CD4-positive, alpha-beta T cell (primary cell): ENCODE results near the gene PLEKHA5. TPM values are rescaled to one million over a fixed set of nuclear protein-coding genes. Genes with fewer than 3 reads are reported as not detected.

Source experiments
- ATAC-seq: fragments of 200-7000 bp; cut with Tn5 transposase; one replicate; pipeline ENCODE4 v1.10.0; 2022; ENCODE audit warnings: mild to moderate bottlenecking; ENCODE audit not compliant: poor library complexity
- CTCF ChIA-PET: fragments of 350-600 bp; sonication (Branson Sonifier 250); formaldehyde crosslinking; loops from one replicate; lab custom pipeline; 2021; ENCODE audit warnings: antibody characterized with exemption, inconsistent platforms; lab: Charles Lee
- POLR2A ChIA-PET: fragments of 350-600 bp; sonication (Branson Sonifier 250); formaldehyde crosslinking; loops from one replicate; lab custom pipeline; 2021; ENCODE audit warnings: antibody characterized with exemption, inconsistent platforms; lab: Charles Lee
- DNase-seq, 14 experiments: peaks; one replicate each; pipeline ENCODE4 v3.0.0-alpha.2; 2013 to 2020; ENCODE audit warnings: mixed read lengths in 2 of 14
- H3K27ac ChIP-seq, 2 donors: one replicate each; pipeline versions ENCODE4 v1.5.1 to v1.7.0; 2013; ENCODE audit warnings: low read length in 2 of 2, low read depth in 1 of 2, mild to moderate bottlenecking in 1 of 2
- H3K27me3 ChIP-seq, 2 experiments: 1 replicate in 1 of 2; 2 replicates in 1 of 2; pipeline versions ENCODE4 v1.6.1 to v1.7.0; 2013; ENCODE audit warnings: low read length in 2 of 2, control low read depth in 1 of 2, mild to moderate bottlenecking in 1 of 2, moderate library complexity in 1 of 2; ENCODE audit not compliant: insufficient read depth in 2 of 2, control insufficient read depth in 1 of 2
- H3K36me3 ChIP-seq: one replicate; pipeline ENCODE4 v1.6.1; 2013; ENCODE audit warnings: low read length, control low read depth; ENCODE audit not compliant: insufficient read depth
- H3K4me1 ChIP-seq: one replicate; pipeline ENCODE4 v1.6.1; 2013; ENCODE audit warnings: low read length, control low read depth; ENCODE audit not compliant: insufficient read depth
- H3K4me3 ChIP-seq: one replicate; pipeline ENCODE4 v1.5.1; 2013; ENCODE audit warnings: mild to moderate bottlenecking, low read length, moderate library complexity
- H3K9me3 ChIP-seq, 2 experiments: 1 replicate in 1 of 2; 2 replicates in 1 of 2; pipeline versions ENCODE4 v1.6.1 to v1.7.0; 2013; ENCODE audit warnings: low read length in 2 of 2, mild to moderate bottlenecking in 2 of 2, control low read depth in 1 of 2, moderate library complexity in 1 of 2; ENCODE audit not compliant: control insufficient read depth in 1 of 2, insufficient read depth in 1 of 2
- H3K27ac Mint-ChIP-seq: one replicate; pipeline ENCODE4 v1.8.0; 2020; ENCODE audit warnings: mixed read lengths
- H3K27me3 Mint-ChIP-seq: one replicate; pipeline ENCODE4 v1.8.0; 2021; ENCODE audit warnings: mixed read lengths
- H3K36me3 Mint-ChIP-seq: one replicate; pipeline ENCODE4 v1.8.0; 2021; ENCODE audit warnings: low read depth, mixed read lengths
- H3K4me1 Mint-ChIP-seq: one replicate; pipeline ENCODE4 v1.8.0; 2021; ENCODE audit warnings: low read depth, mixed read lengths
- H3K4me3 Mint-ChIP-seq: one replicate; pipeline ENCODE4 v1.8.0; 2020; ENCODE audit warnings: mild to moderate bottlenecking, mixed read lengths
- H3K9me3 Mint-ChIP-seq: one replicate; pipeline ENCODE4 v1.8.0; 2020; ENCODE audit warnings: mixed read lengths
- CTCF ChIP-seq: fragments of 200-600 bp; IDR thresholded peaks from one replicate; pipeline ENCODE4 v1.8.0; 2022; ENCODE audit warnings: antibody characterized with exemption, mild to moderate bottlenecking
- intact Hi-C, 2 experiments: fragments of 100-400 bp; cut with DNase I in 1 of 2; cut with micrococcal nuclease in 1 of 2; formaldehyde crosslinking; loops; one replicate each; pipeline versions ENCODE4 v1.15.1 to v1.9.0; 2023 to 2025; cut with DNase I, micrococcal nuclease
- total RNA-seq, 174 experiments: library from RNA in 2 of 174; stranded (reverse) in 2 of 174; gene quantifications; one replicate each; pipeline ENCODE4 v1.2.3 and lab custom pipeline; 2021 to 2026

The PLEKHA5 gene
- total RNA-seq, 2 experiments from 2014 or later: 4.5 to 5.4 TPM

- DNase-seq: no peak
- POLR2A ChIA-PET: no interaction called here
- Mint-ChIP-seq H3K27me3 (no peaks in the 10 kb centered on the region), H3K4me1 (no peaks in the 10 kb centered on the region), H3K36me3 (no peaks in the 10 kb centered on the region), H3K4me3 (no peak overlapping the region), H3K27ac (no peak overlapping the region), H3K9me3 (no peaks in the 10 kb centered on the region)
- H3K9me3 ChIP-seq: no peaks in the 10 kb centered on the region
- no peaks in the 10 kb centered on the region for H3K36me3 ChIP-seq
- no peaks in the 10 kb centered on the region for H3K4me1 ChIP-seq
- no peak for ATAC-seq
- no peaks in the 10 kb centered on the region for H3K27me3 ChIP-seq
- intact Hi-C loops: no loop called here
- no peak overlapping the region for H3K27ac ChIP-seq
- no peak for TF ChIP-seq CTCF
- CTCF ChIA-PET: no interaction called here
- no peak overlapping the region for H3K4me3 ChIP-seq
Observed at GRCh38 chr12:19158923-19159322, 29.4 kb downstream of the PLEKHA5 start.

- TF ChIP-seq CTCF: no peak
- Histone ChIP-seq H3K27me3 (no peaks in the 10 kb centered on the region), H3K4me1 (no peaks in the 10 kb centered on the region), H3K4me3 (no peak overlapping the region), H3K36me3 (no peaks in the 10 kb centered on the region), H3K9me3 (no peaks in the 10 kb centered on the region), H3K27ac (no peak overlapping the region)
- intact Hi-C loops: no loop called here
- CTCF ChIA-PET: no interaction called here
- Mint-ChIP-seq H3K27ac (no peak overlapping the region), H3K36me3 (no peaks in the 10 kb centered on the region), H3K9me3 (no peaks in the 10 kb centered on the region), H3K4me1 (no peaks in the 10 kb centered on the region), H3K27me3 (no peaks in the 10 kb centered on the region), H3K4me3 (no peak overlapping the region)
- POLR2A ChIA-PET: no interaction called here
- DNase-seq (no peak), ATAC-seq (no peak)
Observed at GRCh38 chr12:19161216-19161615, 31.7 kb downstream of the PLEKHA5 start.

- Histone ChIP-seq H3K9me3 (no peaks in the 10 kb centered on the region), H3K36me3 (no peaks in the 10 kb centered on the region), H3K4me3 (no peak overlapping the region), H3K27ac (no peak overlapping the region), H3K27me3 (no peaks in the 10 kb centered on the region), H3K4me1 (no peaks in the 10 kb centered on the region)
- DNase-seq: no peak
- no peak for ATAC-seq
- ChIA-PET CTCF (no interaction called here), POLR2A (no interaction called here)
- no peaks in the 10 kb centered on the region for H3K4me1 Mint-ChIP-seq
- H3K9me3 Mint-ChIP-seq: no peaks in the 10 kb centered on the region
- intact Hi-C loops: no loop called here
- no peak overlapping the region for H3K4me3 Mint-ChIP-seq
- H3K27me3 Mint-ChIP-seq: no peaks in the 10 kb centered on the region
- no peak overlapping the region for H3K27ac Mint-ChIP-seq
- H3K36me3 Mint-ChIP-seq: no peaks in the 10 kb centered on the region
- no peak for TF ChIP-seq CTCF
Observed at GRCh38 chr12:19165451-19165850, 35.9 kb downstream of the PLEKHA5 start.
